HG03469 (cell line): ENCODE results near the gene AHR.
"Not testable (repeated sequence)": the region's sequence is repeated elsewhere in the genome, so short reads cannot be mapped to it uniquely, and the experiment has no call there.

Experiments
- ATAC-seq: cut with Tn5 transposase; IDR thresholded peaks from one replicate; pipeline ENCODE4 v1.9.1; 2021; ENCODE audit warnings: mild to moderate bottlenecking, moderate library complexity, moderate number of reproducible peaks; ENCODE audit not compliant: unreplicated experiment

Gene AHR

DNA sequence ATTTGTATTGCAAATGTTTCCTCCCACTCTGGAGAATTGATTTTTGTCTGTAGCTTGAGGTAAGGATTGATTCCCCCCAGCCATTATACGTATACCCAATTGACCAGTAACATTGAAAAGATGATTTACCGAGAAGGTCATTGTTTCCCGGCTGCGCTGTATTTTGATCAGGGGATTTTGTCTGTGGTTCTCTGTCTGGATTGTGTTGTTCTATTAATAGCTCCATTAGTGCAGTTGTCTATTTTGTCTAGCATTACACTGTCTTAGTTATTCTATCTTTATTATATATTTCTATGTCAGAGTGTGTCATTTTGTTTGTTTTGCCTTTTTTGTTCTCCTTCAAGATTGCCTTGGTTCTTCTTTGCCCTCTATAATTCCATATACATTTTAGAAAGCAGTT lies 37.7 kb downstream of the AHR start:
- ATAC-seq: no peak

- ATAC-seq: no peak
Measured at GRCh38 chr7:17339139-17339538, 40.7 kb downstream of the AHR start.

GRCh38 chr7:17339952-17340351 lies 41.5 kb downstream of the AHR start:
- ATAC-seq: no peak

DNA sequence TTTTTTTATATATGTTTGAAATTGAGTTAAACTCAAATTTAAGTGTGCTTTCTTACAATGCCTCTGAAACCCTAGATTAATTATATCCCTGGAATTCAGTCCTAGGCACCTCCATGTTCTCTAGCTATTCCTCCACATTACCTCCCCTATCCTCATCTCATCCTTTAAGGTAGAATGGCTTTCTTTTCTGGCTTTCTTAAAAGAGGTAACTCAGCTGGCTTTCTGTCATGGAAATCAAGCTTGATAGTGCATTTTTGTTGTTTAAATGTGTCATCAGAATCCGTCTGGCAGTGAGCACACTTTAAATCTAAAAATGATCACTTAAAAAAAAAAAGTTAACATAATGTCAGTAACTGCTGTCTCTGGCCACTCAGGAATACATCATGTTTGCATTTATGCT lies 42.2 kb downstream of the AHR start:
- no peak for ATAC-seq

DNA sequence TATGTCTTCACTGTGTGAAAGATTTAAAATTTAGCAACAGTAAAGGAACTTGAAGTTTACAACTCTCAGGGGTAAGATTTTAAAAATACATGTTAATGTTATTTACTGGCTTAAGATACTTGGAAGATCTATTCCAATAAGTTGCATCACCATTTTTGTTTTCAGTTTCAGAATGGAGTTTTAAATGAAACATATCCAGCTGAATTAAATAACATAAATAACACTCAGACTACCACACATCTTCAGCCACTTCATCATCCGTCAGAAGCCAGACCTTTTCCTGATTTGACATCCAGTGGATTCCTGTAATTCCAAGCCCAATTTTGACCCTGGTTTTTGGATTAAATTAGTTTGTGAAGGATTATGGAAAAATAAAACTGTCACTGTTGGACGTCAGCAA lies 44.3 kb downstream of the AHR start:
- ATAC-seq: no peak

DNA sequence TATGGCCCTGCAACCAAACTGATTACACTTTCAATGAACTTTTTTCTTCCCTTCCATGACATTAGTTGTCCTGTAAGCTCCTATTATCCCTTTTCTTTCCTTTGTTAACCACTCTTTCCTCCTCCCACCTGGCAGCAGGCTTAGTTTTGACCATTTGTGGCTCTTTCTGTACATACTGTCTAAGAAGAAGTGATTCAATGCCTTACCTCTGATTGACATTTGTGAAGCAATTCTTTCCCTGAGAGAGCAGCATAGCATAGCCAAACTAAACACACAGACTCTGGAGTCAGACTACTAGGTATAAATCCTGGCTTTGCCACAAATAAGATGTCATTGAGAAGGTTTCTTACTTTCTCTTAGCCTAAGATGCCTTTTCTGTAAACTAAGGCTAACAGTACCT lies 48.9 kb downstream of the AHR start:
- no peak for ATAC-seq

DNA sequence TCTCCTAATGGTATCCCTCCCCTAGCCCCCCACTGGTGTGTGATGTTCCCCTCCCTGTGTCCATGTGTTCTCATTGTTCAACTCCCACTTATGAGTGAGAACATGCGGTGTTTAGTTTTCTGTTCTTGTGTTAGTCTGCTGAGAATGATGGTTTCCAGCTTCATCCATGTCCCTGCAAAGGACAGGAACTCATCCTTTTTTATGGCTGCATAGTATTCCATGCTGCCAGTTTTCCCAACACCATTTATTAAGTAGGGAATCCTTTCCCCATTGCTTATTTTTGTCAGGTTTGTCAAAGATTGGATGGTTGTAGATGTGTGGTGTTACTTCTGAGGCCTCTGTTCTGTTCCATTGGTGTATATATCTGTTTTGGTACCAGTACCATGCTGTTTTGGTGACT lies 50.5 kb downstream of the AHR start:
- not testable (repeated sequence) for ATAC-seq

DNA sequence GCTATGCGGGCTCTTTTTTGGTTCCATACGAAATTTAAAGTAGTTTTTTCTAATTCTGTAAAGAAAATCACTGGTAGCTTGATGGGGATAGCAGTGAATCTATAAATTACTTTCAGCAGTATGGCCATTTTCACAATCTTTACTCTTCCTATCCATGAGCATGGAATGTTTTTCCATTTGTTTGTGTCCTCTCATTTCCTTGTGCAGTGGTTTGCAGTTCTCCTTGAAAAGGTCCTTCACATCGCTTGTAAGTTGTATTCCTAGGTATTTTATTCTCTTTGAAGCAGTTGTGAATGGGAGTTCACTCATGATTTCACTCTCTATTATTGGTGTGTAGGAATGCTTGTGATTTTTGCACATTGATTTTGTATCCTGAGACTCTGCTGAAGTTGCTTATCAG lies 51.9 kb downstream of the AHR start:
- ATAC-seq: not testable (repeated sequence)

DNA sequence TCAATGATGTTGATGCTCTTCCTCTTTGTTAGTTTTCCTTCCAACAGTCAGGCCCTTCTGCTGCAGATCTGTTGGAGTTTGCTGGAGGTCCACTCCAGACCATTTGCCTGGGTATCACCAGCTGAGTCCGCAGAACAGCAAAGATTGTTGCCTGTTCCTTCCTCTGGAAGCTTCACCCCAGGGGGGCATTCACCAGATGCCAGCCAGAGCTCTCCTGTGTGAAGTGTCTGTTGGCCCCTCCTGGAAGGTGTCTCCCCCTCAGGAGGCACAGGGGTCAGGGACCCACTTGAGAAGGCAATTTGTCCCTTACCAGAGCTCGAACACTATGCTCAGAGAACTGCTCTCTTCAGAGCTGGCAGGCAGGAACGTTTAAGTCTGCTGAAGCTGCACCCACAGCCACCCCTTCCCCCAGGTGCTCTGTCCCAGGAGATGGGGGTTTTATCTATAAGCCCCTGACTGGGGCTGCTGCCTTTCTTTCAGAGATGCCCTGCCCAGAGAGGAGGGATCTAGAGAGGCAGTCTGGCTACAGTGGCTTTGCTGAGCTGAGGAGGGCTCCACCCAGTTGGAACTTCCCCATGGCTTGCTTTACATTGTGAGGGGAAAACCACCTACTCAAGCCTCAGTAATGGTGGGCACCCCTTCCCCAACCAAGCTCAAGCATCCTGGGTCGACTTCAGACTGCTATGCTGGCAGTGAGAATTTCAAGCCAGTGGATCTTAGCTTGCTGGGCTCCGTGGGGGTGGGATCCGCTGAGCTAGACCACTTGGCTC lies 55.4 kb downstream of the AHR start:
- ATAC-seq: not testable (repeated sequence)

DNA sequence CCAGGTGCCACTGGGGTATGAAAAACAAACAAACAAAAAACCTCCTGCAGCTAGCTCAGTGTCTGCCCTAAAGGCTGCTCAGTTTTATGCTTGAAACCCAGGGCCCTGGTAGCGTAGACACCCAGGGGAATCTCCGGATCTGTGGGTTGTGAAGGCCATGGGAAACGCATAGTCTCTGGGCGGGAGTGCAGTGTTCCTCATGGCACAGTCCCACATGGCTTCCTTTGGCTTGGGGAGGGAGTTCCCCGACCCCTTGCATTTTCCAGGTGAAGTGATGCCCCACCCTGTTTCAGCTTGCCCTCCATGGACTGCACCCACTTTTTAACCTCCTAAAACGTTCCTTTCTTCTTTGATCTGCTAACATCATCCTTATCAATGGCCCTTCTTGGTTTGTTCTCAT lies 56.0 kb downstream of the AHR start:
- ATAC-seq: no peak

DNA sequence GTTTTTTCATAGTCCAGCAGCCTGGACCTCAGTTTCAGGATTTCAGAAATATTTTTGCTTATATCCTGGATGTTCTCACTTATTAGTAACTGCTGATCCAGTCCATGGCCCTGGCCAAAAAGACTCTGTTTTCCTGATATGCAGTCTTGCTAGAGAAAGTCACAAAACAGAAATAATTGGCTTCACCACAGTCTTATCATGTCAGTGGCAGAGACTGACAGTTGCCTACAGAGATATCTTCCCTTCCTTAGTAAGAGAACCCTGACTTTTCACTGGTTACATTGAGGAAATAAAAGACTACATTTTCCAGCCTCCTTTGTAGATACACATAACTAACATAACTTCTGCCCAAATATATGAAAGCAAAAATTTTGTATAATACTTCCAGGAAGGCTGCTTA lies 56.6 kb downstream of the AHR start:
- no peak for ATAC-seq

- no peak for ATAC-seq
Measured at GRCh38 chr7:17357952-17358351, 59.5 kb downstream of the AHR start.

- ATAC-seq: no peak
Measured at GRCh38 chr7:17359610-17360009, 61.2 kb downstream of the AHR start.

GRCh38 chr7:17362439-17363105 lies 64.1 kb downstream of the AHR start:
- ATAC-seq: no peak

DNA sequence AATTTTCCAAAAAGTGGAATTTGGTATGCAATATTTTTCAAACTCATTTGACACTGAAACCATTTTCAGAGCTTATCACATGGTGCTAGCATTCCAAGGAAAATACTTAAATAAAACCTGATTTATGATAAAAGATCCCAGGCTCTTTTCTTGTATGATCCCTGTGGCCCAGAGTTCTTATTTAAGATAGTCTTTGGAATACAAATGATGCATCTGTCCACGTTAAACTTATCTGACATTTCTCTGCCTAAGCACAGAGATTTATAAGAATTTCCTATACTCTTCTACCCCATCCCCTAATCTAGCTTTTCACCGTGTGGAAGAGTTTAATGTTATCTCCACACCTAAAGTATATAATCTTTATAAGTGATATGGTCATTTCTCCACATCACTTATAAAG lies 66.2 kb downstream of the AHR start:
- no peak for ATAC-seq

DNA sequence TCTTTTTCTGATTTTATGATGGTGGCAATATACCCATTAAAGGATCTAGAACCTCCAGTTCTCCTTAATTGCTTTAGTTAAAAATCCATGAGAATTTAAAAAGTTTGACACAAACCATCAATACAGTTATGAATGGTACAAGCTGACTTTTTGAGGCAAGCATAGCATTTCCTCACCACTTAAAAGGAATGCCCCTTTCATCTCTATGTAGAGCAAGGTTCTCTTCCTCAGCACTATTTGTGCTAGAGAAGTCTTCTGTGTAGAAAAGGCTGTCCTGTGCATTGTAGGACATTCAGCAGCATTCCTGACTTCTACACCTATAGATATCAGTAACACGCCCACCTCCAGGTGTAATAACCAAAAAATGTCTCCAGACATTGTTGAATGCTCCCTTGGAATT lies 67.3 kb downstream of the AHR start:
- ATAC-seq: no peak

DNA sequence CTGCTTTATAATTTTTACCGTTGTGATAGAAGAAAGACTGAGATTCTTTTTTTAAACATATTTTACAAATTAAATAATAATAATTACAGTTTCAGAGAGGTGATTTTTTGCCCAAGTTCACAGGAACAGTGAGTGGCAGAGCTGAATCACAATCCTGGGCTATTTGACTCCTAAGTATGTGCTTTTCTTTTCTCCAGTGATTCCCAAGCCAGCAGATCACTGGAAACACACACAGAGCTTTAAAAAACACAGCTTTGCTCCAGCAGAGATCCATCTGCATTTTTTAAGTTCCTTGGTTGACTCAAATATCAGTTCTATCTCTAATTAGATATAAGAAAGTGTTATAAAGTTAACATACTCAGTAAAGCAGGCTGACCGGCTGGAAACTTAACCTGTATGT lies 69.0 kb downstream of the AHR start:
- ATAC-seq: no peak

DNA sequence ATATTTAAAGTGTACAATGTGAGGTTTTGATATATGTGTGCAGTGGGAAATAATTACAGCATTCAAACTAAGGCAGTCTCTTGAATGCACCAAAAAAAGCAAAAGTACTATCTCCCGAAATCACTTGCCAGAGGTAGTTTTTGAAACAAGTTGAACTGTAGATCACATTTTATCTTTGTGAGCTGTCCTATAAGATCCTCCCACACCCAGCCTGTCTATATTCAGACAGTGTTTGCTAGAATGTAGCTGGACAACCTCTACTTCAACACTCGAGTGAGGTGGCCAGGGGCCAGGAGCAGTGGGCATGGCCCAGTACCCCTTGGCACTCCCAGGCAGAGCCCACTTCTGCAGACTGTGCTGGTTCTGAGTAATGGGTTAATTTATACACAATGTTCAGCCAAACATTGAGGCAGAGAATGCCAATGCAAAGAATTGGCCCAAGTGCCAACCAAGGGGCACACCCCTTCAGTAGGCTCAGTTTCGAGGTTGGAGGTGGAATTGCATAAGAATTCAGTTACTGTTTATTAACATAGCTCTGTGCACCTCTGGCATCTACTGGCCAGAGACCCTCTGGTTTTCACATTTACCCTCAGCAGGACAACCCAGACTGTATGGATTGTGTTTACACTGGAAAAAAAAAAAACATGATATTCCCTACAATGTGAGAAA lies 70.5 kb downstream of the AHR start:
- ATAC-seq: no peak

DNA sequence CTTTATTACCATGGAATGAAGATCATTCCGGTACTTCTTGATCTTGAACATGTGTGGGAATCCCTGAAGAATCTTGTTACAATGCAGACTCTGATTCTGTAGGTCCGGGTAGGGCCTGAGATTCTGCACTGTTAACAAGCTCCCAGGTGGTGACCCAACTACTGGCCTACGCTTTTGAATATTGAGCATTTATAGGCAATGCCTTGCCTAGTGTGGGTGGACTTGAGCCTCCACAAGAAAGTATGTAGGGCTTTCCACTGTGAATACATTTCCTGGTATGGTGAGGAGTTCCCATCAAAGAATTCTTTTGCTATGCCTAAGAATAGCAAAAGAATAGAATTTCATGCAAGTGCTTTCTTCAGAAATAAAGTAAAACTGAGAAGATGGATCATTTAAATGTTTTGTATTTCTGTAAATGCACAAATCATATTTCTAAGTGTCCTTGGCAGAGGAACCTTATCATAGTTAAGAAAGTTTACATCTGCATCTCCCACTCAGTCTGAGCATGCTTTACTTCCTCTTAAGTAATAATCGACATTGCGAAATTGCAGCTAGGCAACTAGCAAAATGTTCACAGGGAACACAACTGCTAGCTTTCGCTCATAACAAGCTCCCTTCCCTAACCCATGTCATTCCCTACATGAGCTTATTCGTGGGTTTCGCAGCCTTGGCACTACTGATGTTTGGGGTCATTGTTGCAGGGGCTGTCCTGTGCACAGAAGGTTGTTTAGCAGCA lies 71.4 kb downstream of the AHR start:
- ATAC-seq: no peak

DNA sequence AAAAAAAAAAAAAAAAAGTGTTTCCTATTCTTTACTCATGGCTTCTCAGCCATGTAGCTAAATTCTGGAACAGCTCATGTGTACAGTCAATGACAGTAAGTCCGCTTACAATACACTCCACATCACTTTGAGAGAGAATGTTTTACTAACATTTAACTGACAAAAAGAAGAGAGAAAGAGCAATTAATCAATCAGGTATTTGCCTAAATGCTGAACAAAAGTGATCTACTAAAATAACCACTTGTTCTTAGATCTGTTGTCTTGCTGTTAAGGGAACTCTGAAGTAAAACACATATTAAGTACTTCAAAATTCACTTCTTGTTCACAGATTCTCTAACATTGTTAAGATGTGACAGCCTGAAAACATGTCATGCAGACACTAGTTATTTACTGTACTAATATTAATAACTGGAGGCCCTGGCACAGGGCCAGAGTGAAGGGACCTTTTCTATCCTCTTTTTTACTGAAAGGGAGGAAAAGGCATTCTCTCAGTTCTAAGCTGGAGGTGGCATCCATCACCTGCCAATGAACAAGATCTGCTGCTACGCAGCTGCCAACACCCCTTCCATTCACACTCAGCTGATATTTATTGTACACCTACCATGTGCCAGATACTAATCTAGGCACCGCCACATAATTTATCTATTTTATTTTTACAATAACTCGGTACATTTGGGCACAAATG lies 72.6 kb downstream of the AHR start:
- no peak for ATAC-seq
